ENCODE data around the gene PRXL2B. TPM values are rescaled to one million over a fixed set of nuclear protein-coding genes. Genes with fewer than 3 reads are reported as not detected.

Gene PRXL2B
- total RNA-seq, 1 experiment from 2014 or later: 32.2 TPM

- Histone ChIP-seq H3K4me2 (ENCODE audit: low read length) (no peak overlapping the region), H3K9ac (ENCODE audit: low read length) (no peak overlapping the region), H3K79me2 (ENCODE audit: insufficient read depth, low read length) (no peaks in the 10 kb centered on the region), H3K36me3 (ENCODE audit: control insufficient read depth in 1 of 2, insufficient read depth in 2 of 2, low read length in 2 of 2) (no peaks in the 10 kb centered on the region), H4K20me1 (ENCODE audit: insufficient read depth) (no peaks in the 10 kb centered on the region), H3K4me3 (replicated peaks in 1 of 2; ENCODE audit: low read depth in 1 of 2, low read length in 2 of 2) (no peak overlapping the region), H2AFZ (ENCODE audit: low read depth, low read length, poor library complexity, severe bottlenecking) (no peak overlapping the region), H3K27me3 (ENCODE audit: insufficient read depth, low read length) (0 out of 2 replicates have a peak, but pooled peaks cover 5% of the 10 kb centered on the region), H3K27ac (ENCODE audit: low read depth, low read length) (no peak overlapping the region), H3K9me3 (ENCODE audit: control insufficient read depth in 1 of 2, insufficient read depth in 1 of 2, low read depth in 1 of 2, low read length in 2 of 2) (no peaks in the 10 kb centered on the region), H3K4me1 (ENCODE audit: control insufficient read depth in 1 of 2, insufficient read depth in 2 of 2, low read length in 2 of 2) (no peaks in the 10 kb centered on the region), H3K9me2 (ENCODE audit: insufficient read depth) (no peaks in the 10 kb centered on the region)
- DNase-seq (ENCODE audit: low read depth, low spot score) (no peak), ATAC-seq (no peak)
- CTCF ChIA-PET: no interaction called here
- POLR2A ChIA-PET: no interaction called here
- RAD21 ChIA-PET (ENCODE audit: low non-redundant PET in 1 of 2, low total read pairs in 2 of 2, uncharacterized antibody in 2 of 2, unreplicated experiment in 2 of 2): no interaction called here
- intact Hi-C loops (cut with micrococcal nuclease): no loop called here
- BruUV-seq (replicated peaks): no TSS peak
- TF ChIP-seq EZH2phosphoT487 (IDR thresholded peaks at IDR 0.05; ENCODE audit: borderline replicate concordance): no peak
- TF ChIP-seq POLR2A (IDR thresholded peaks at IDR 0.05; ENCODE audit: borderline replicate concordance, extremely low read depth, insufficient read depth, insufficient read length): no peak
- no peak for TF ChIP-seq POLR2AphosphoS5 (IDR thresholded peaks at IDR 0.05; ENCODE audit: low read depth, low read length)
- no peak for TF ChIP-seq YY1 (IDR thresholded peaks at IDR 0.05; ENCODE audit: extremely low read depth, insufficient replicate concordance, low read depth, low read length)
- TF ChIP-seq REST (IDR thresholded peaks at IDR 0.05; ENCODE audit: low read depth): no peak
- no peak for TF ChIP-seq EGR1 (IDR thresholded peaks at IDR 0.05; ENCODE audit: low read depth)
- no peak for TF ChIP-seq ZNF274 (IDR thresholded peaks at IDR 0.05; ENCODE audit: low read depth, low read length)
- no peak for TF ChIP-seq MAX (IDR thresholded peaks at IDR 0.05)
- no peak for TF ChIP-seq SIN3A (IDR thresholded peaks at IDR 0.05; ENCODE audit: low read depth)
- no peak for TF ChIP-seq TCF7L2 (IDR thresholded peaks at IDR 0.05; ENCODE audit: borderline replicate concordance, extremely low read depth, insufficient read depth, insufficient read length)
- no peak for TF ChIP-seq ZBTB33 (IDR thresholded peaks at IDR 0.05; ENCODE audit: extremely low read depth, insufficient replicate concordance, low read length)
- no peak for TF ChIP-seq CBX3 (IDR thresholded peaks at IDR 0.05; ENCODE audit: low read depth)
- no peak for TF ChIP-seq CTCF (IDR thresholded peaks at IDR 0.05 in 2 of 3, conservative IDR thresholded peaks at IDR 0.05 in 1 of 3; ENCODE audit: borderline replicate concordance in 1 of 3, insufficient read depth in 1 of 3, low read depth in 2 of 3, low read length in 2 of 3)
- no peak for TF ChIP-seq ELF1 (IDR thresholded peaks at IDR 0.05; ENCODE audit: borderline replicate concordance, low read depth)
- no peak for TF ChIP-seq JUND (IDR thresholded peaks at IDR 0.05)
- no peak for TF ChIP-seq SP1 (IDR thresholded peaks at IDR 0.05; ENCODE audit: low read depth)
- TF ChIP-seq ATF3 (IDR thresholded peaks at IDR 0.05): no peak
- no peak for TF ChIP-seq SRF (IDR thresholded peaks at IDR 0.05; ENCODE audit: low read depth)
- no peak for TF ChIP-seq FOSL1 (IDR thresholded peaks at IDR 0.05; ENCODE audit: low read depth)
Measured at GRCh38 chr1:2597441-2598328, 11.1 kb downstream of the PRXL2B start.

All from HCT116 (cell line).